ENCODE data around the gene NEK1. TPM values are rescaled to one million over a fixed set of nuclear protein-coding genes. Genes with fewer than 3 reads are reported as not detected.

NEK1 gene
- polyA plus RNA-seq, 1 experiment, result 2.3 TPM

GRCh38 chr4:169491211-169491610 is 121.2 kb downstream of the NEK1 start:
- ChIA-PET POLR2A (no interaction called here), CTCF (interaction anchor here (1.1 to 3.2 kb wide), 5 partner anchors 373 to 571 kb away, joined by 3 to 24 read pairs (median 3); no protein-coding TSS in a partner anchor)
- H3K27me3 ChIP-seq (ENCODE audit: control insufficient read depth, insufficient read depth, low read length), result no peaks in the 10 kb centered on the region
- no peak for TF ChIP-seq CTCF (IDR thresholded peaks at IDR 0.05; ENCODE audit: insufficient read depth, low read depth, low read length)
- H3K36me3 ChIP-seq (ENCODE audit: control insufficient read depth, insufficient read depth, low read length), result 0 out of 2 replicates have a peak, but pooled peaks cover 2% of the 10 kb centered on the region
- no peak for DNase-seq (ENCODE audit: low read depth)
- H3K4me3 ChIP-seq (ENCODE audit: low read depth, low read length), result no peak overlapping the region

GRCh38 chr4:169489306-169489705 is 123.1 kb downstream of the NEK1 start:
- CTCF ChIA-PET, result interaction anchor here (0.8 to 2.5 kb wide), 4 partner anchors 454 to 493 kb away, joined by 3 to 9 read pairs (median 6); no protein-coding TSS in a partner anchor
- Histone ChIP-seq H3K4me3 (ENCODE audit: low read depth, low read length) (no peak overlapping the region), H3K36me3 (ENCODE audit: control insufficient read depth, insufficient read depth, low read length) (0 out of 2 replicates have a peak, but pooled peaks cover 2% of the 10 kb centered on the region), H3K27me3 (ENCODE audit: control insufficient read depth, insufficient read depth, low read length) (no peaks in the 10 kb centered on the region)
- TF ChIP-seq CTCF (IDR thresholded peaks at IDR 0.05; ENCODE audit: insufficient read depth, low read depth, low read length), result no peak
- DNase-seq (ENCODE audit: low read depth), result no peak
- POLR2A ChIA-PET, result interaction anchor here (0.7 kb wide), 1 partner anchor 206 kb away, joined by 3 read pairs; no protein-coding TSS in a partner anchor

DNA sequence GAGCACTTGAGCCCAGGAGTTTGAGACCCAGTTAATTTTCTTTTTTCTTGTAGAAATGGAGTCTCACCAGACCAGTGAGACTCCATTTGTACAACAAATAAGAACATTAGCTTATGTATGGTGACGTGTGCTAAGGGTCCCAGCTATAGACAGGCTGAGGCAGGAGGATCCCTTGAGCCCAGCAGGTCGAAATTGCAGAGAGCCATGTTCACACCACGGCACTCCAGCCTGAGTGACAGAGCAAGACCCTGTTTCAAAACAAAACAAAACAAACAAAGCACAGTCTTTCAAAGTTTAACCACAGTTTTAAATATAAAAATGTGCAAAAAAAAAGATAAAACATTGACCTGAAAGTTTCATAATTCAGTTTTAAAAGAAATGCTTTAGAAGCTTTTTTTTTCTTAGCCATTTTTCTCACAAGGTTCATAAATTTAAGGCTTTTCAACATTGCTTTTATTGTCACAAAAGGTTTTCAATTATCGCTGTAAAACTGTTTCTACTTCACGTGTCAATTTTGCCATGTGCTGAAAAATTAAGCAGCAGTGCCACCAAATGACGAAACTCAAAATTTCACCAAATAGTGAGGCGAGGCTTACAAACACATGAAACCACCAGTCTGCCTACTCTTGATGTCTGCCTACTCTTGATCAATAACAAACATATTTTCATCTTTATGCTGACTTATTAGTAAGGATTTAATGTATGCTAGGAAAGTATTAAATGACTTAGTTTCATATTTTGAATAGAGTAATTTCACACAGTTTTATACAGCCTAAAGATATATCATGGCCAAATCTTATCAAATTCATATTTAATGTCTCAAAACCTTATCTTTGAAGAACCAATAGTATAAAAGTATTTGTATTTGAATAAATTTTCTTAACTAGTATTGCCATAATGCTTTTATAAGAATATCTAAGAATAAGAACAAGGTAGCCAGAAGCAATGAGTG is 126.3 kb downstream of the NEK1 start:
- ChIA-PET CTCF (interaction anchor here (0.6 to 1.8 kb wide), 15 partner anchors 10 to 562 kb away, joined by 3 to 13 read pairs (median 4); partner anchors contain the start of gene CBR4), POLR2A (no interaction called here)
- H3K27me3 ChIP-seq (ENCODE audit: control insufficient read depth, insufficient read depth, low read length), result no peaks in the 10 kb centered on the region
- TF ChIP-seq CTCF (IDR thresholded peaks at IDR 0.05; ENCODE audit: insufficient read depth, low read depth, low read length), result peak; percentile 41
- H3K4me3 ChIP-seq (ENCODE audit: low read depth, low read length), result no peak overlapping the region
- peak; percentile 16 for DNase-seq (ENCODE audit: low read depth)
- no peaks in the 10 kb centered on the region for H3K36me3 ChIP-seq (ENCODE audit: control insufficient read depth, insufficient read depth, low read length)

DNA sequence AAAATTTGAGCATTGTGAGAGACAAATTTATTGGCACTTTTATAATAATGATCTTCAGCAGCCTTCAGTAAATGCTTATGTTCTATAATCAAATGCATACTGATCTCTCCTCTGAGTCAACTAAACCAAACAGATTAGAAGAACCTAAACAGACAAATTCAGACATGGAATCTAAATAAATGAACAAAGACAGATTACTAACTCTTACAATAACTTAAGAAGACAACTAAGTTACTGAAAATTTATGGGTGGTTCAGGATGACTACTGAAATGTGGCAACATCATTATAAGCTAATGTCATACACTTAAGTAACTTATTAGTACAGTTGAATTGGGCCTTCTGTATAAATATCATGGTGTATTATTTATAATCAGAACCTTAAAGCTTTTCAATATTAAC is 127.3 kb downstream of the NEK1 start:
- TF ChIP-seq CTCF (IDR thresholded peaks at IDR 0.05; ENCODE audit: insufficient read depth, low read depth, low read length), result no peak
- H3K4me3 ChIP-seq (ENCODE audit: low read depth, low read length), result no peak overlapping the region
- CTCF ChIA-PET, result interaction anchor here (0.8 to 1.8 kb wide), 13 partner anchors 9 to 561 kb away, joined by 3 to 13 read pairs (median 4); partner anchors contain the start of gene CBR4
- DNase-seq (ENCODE audit: low read depth), result no peak
- POLR2A ChIA-PET, result no interaction called here
- no peaks in the 10 kb centered on the region for H3K27me3 ChIP-seq (ENCODE audit: control insufficient read depth, insufficient read depth, low read length)
- no peaks in the 10 kb centered on the region for H3K36me3 ChIP-seq (ENCODE audit: control insufficient read depth, insufficient read depth, low read length)

GRCh38 chr4:169484485-169484884 is 127.9 kb downstream of the NEK1 start:
- POLR2A ChIA-PET, result no interaction called here
- H3K4me3 ChIP-seq (ENCODE audit: low read depth, low read length), result no peak overlapping the region
- TF ChIP-seq CTCF (IDR thresholded peaks at IDR 0.05; ENCODE audit: insufficient read depth, low read depth, low read length), result 0 out of 2 replicates have a peak, but pooled peaks have one; percentile 14
- no peaks in the 10 kb centered on the region for H3K36me3 ChIP-seq (ENCODE audit: control insufficient read depth, insufficient read depth, low read length)
- CTCF ChIA-PET, result interaction anchor here (0.9 to 1.5 kb wide), 4 partner anchors 8 to 459 kb away, joined by 3 to 13 read pairs (median 6); no protein-coding TSS in a partner anchor
- DNase-seq (ENCODE audit: low read depth), result no peak
- no peaks in the 10 kb centered on the region for H3K27me3 ChIP-seq (ENCODE audit: control insufficient read depth, insufficient read depth, low read length)
